HG03460 (cell line): ENCODE measurements around the gene NEU1.
"Not testable (repeated sequence)": the region's sequence is repeated elsewhere in the genome, so short reads cannot be mapped to it uniquely, and the experiment has no call there.

ENCODE experiments used
- ATAC-seq: cut with Tn5 transposase; IDR thresholded peaks from one replicate; pipeline ENCODE4 v1.9.1; 2021; ENCODE audit not compliant: unreplicated experiment

Gene NEU1

DNA sequence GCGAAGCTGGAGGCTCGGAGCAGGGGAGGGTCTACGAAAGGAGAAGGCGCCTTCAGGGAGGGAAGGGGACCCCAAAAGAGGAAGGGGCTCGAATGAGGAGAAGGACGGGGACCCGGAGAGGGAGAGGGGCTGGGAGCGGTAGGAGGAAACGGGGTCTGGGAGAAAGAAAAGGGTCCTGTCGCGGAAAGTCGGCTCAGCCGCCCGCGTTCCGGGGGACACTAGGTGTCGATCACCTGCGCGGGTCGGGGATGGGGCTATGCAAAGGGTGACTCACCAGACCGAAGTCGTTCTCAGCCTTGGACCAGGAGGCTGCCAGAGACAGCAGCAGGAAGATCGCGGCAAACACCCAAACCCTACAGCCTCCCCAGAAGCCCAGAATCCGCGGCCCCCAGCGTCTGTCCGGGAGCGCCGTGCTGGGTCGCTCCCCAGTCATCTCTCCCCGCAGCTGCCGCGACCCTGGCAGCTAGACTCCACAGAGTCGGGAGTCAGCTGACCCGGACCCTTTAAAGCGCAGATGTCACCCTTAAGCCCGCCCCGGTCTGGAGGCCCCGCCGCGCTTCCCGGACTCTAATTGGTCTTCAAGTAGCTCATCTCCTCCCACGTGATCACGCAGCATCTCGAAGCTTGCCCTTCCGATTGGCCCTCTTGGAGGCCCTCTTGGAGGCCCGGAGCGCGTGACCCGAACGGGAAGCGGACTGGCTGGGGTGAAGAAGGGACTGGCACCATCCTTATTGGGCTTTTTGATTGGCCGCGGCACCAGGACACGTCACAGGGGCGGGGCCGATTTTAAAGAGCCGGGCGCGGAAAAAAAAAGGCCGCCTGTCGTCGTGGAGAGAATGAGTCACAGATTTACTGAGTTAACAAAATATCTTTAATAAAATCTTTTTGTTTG lies at the start of gene NEU1:
Gene NEU1, minus strand, starts transcription at position 478 of the 892 bp plus-strand sequence. Its CDS starts 45 bp downstream, at position 433.
- ATAC-seq = peak; percentile 88

GRCh38 chr6:31911826-31912585 lies 49.4 kb upstream of the NEU1 start:
- no peak for ATAC-seq

GRCh38 chr6:31909298-31909697 lies 46.7 kb upstream of the NEU1 start:
- not testable (repeated sequence) for ATAC-seq

DNA sequence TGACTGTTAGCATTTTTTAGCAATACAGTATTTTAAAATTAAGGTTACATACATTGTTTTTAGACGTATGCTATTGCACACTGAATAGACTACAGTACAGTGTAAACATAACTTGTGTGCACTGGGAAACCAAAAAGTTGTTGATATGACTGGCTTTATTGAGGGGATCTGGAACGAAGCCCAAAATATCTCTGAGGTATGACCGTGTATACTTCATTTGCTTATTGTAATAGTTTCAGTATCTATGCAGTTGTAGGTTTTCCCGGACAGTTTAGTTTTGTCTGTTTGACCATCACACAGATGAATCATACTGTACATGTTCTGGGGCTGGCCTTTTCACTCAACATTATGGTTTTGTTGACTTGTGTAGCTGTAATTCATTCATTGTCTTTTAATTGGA lies 46.2 kb upstream of the NEU1 start:
- peak; percentile 76 for ATAC-seq

DNA sequence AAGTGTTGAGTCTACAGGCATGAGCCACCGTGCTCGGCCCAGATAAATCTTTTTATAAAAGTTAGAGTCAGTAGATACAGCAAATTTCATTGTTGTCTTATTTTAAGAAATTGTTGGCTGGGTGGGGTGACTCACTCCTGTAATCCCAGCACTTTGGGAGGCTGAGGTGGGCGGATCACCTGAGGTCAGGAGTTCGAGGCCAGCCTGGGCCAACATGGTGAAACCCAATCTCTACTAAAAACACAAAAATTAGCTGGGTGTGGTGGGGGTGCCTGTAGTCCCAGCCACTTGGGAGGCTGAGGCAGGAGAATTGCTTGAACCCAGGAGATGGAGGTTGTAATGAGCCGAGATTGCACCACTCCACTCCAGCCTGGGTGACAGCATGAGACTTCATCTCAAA lies 45.6 kb upstream of the NEU1 start:
- not testable (repeated sequence) for ATAC-seq

DNA sequence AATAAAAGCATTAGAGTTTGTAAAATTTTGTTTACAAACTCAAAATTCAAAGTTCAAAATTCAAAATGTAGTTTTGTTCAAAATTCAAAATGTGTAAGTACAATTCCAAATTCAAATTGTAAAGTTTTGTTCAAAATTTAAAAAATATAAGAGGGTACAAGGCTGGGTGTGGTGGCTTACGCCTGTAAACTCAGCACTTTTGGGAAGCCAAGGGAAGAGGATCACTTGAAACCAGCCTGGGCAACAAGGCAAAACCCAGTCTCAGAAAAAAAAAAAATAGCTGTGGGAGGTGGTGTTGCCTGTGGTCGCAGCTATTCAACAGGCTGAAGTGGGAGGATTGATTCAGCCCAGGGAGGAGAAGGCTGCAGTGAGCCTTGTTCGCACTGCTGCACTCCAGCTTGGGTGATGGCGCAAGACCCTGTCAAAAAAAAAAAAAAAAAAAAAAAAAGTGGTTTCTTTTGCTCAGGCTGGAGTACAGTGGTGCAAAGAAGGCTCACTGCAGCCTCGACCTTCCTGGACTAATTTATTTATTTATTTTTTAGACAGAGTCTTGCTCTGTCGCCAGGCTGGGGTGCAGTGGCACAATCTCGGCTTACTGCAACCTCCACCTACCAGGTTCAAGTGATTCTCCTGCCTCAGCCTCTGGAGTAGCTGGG lies 44.7 kb upstream of the NEU1 start:
- ATAC-seq = no peak

DNA sequence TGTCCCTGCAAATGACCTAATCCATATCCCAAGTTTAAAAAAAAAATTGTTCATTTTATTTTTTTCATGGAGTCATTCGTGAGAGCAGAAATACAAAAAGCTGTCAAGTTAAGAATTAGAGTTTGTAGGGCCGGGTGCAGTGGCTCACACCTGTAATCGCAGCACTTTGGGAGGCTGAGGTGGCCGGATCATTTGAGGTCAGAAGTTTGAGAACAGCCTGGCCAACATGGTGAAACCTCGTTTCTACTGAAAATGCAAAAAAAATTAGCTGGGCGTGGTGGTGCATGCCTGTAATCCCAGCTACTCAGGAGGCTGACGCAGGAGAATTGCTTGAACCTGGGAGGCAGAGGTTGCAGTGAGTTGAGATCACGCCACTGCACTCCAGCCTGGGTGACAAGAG lies 44.1 kb upstream of the NEU1 start:
- not testable (repeated sequence) for ATAC-seq

GRCh38 chr6:31906122-31906521 lies 43.5 kb upstream of the NEU1 start:
- no peak for ATAC-seq

- ATAC-seq = no peak
Measured at GRCh38 chr6:31905041-31905440, 42.4 kb upstream of the NEU1 start.

- no peak for ATAC-seq
Measured at GRCh38 chr6:31903957-31904356, 41.3 kb upstream of the NEU1 start.

GRCh38 chr6:31901953-31902643 lies 39.5 kb upstream of the NEU1 start, which contains the start of gene ZBTB12:
ZBTB12 (minus strand) TSS chr6:31902086; CDS start chr6:31901305, 781 bp downstream.
- ATAC-seq = no peak

DNA sequence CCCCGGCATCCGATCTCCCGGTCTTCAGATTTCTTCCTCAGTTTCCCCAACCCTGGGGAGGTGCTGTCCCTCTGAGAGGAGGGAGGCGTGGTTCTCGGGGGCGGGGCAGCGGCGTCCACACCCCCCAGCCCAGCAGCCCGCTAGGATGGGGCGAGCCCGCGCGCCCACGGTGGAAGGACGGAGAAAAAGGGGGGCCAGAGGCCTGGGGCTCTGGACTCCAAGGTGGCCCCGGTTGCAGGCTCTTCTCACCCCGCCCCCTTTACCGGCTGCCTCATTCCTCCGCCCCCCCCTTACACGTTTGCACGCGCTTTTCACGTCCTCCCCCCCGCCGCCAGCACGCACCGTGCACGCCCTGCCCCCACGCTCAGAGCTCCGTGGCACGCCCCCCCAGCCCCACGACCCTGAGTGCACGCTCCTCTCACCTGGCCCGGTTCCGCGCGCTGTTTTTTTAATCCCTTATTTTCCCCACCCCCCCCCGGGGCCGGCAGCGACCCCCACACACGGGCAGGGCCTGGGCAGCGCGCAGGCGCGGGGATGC lies 38.9 kb upstream of the NEU1 start:
- no peak for ATAC-seq

DNA sequence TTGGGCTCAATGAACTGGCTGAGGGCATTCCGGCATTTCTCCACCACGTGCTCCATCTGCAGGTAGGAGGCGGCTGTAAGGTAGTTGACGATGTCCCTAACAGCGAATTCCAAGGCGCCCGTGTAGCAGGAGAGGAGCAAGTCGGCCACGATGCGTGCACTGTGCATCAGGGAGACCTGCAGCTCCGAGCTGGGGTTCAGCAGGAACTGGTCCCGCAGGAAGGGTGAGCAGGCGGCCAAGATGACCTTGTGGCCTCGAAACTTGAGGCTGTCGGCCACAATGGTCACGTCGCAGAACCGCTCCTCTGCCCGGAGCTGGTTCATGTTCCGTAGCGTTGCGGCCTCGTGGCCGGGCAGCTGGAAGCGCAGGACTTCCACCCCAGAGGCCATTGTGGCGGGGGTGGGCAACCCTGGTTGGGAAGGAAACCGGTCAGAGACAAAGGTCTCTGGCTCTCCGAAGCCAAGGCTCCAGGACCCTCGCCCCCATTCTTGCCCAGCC lies 38.3 kb upstream of the NEU1 start:
- no peak for ATAC-seq

GRCh38 chr6:31899882-31900722 lies 37.5 kb upstream of the NEU1 start:
- ATAC-seq = no peak

GRCh38 chr6:31899215-31899614 lies 36.6 kb upstream of the NEU1 start:
- ATAC-seq = no peak

DNA sequence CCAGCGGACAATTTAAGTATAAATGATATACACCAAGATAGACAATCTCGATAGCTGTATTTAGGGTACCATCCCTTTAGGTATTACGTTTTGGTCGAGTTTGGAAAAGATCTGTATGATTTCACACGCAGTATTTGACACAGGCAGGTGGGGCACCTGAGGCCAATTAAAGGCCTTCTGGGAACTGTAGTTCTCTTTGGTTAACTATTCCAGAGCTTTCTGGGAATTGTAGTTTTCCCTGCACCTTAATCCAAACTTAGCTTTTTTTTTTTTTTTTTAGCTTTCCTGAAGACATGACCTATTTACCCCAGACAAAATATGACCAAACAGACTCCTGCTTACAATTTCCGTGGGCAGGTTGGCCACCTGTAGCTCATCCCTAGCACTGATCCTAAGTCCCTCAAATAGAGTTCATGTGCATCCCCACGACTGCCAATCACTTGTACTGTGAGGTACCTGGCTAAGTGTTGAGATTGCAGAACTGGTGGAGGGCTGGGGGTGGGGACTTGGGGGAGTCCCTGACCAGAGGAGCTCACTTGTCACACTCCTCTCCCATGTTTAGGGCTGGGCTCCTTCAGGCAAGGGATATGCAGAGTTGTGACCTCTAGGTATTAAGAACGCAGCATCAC lies 35.9 kb upstream of the NEU1 start:
- no peak for ATAC-seq

DNA sequence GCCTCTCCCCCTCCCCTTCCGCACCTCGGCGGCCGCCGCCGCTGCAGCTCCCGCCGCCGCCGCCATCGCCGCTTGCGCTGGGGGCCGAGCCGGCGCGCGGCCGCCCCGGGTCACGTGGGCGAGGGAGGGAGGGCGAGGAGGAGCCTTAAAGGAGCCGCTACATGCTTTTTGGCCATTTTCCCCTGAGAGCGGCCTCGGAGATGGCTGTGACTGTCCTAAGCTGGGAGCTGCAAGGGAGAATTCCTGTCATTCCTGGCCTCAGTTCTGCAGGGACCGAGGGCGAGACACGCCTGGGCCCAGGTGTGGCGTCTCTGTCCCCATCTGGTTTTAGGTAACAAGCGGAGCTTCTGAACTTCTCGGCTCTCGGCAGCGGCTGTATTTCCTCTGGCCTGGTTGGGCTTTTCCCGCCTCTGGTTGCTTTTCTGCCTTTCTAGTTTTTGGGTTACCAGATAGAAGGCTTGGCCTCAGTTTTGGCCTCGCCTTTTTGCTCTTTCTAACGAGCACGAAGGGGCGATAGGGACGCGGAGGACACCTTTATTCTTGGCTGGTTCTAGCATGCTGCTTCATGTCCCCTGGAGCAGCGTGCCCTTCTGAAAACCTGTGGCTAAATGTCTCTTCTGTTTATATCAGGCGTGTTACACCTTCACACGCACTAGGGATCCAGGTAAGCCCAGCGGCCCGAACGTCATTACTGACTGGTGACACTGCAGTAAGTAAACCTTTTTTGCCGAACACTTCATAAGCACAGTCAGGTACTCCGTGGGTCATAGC lies 35.2 kb upstream of the NEU1 start, which contains the start of gene EHMT2:
Gene EHMT2, minus strand, starts transcription at position 87 of the 771 bp plus-strand sequence. Its CDS starts 21 bp downstream, at position 66.
- peak; percentile 44 for ATAC-seq
